OCI-LY7 (cell line): ENCODE results near the gene LAMTOR2. TPM values are rescaled to one million over a fixed set of nuclear protein-coding genes. Genes with fewer than 3 reads are reported as not detected.

ENCODE experiments used
- BruUV-seq: library from RNA; stranded (reverse); fragments of 400-500 nt; replicated peaks from 2 replicates; lab custom pipeline; 2021; lab: Mats Ljungman, UMichigan
- CTCF ChIA-PET: fragments of 300-600 bp; sonication (Branson Sonifier 250); formaldehyde crosslinking; loops from one replicate; lab custom pipeline; 2022; ENCODE audit warnings: antibody characterized with exemption; ENCODE audit not compliant: unreplicated experiment; lab: Charles Lee
- POLR2A ChIA-PET: fragments of 300-600 bp; sonication (Branson Sonifier 250); formaldehyde crosslinking; loops from one replicate; lab custom pipeline; 2022; ENCODE audit warnings: antibody characterized with exemption; lab: Charles Lee
- DNase-seq: peaks from one replicate; pipeline ENCODE4 v3.0.0-alpha.2; 2015; ENCODE audit warnings: low spot score
- H2AFZ ChIP-seq: fragments of 200-600 bp; sonication (generic), shearing (Covaris generic); 2 replicates; pipeline ENCODE4 v1.6.1; 2014; ENCODE audit warnings: mild to moderate bottlenecking, antibody characterized with exemption, low read length, moderate library complexity
- H3K27ac ChIP-seq: fragments of 200-600 bp; sonication (generic); 2 replicates; pipeline ENCODE4 v1.5.1; 2014; ENCODE audit warnings: mixed run types, low read depth, mild to moderate bottlenecking, moderate library complexity, low read length, inconsistent platforms; ENCODE audit not compliant: poor library complexity, severe bottlenecking
- H3K36me3 ChIP-seq: fragments of 200-600 bp; sonication (generic); 2 replicates; pipeline ENCODE4 v1.6.1; 2014; ENCODE audit warnings: mild to moderate bottlenecking, antibody characterized with exemption, low read length, moderate library complexity, mixed read lengths; ENCODE audit not compliant: insufficient read depth
- H3K4me1 ChIP-seq: fragments of 200-600 bp; sonication (generic); 2 replicates; pipeline ENCODE4 v1.5.1; 2014; ENCODE audit warnings: mild to moderate bottlenecking, low read length; ENCODE audit not compliant: insufficient read depth, poor library complexity, severe bottlenecking
- H3K4me2 ChIP-seq: fragments of 200-600 bp; sonication (generic); 2 replicates; pipeline ENCODE4 v1.6.1; 2014; ENCODE audit warnings: mild to moderate bottlenecking, low read length
- H3K4me3 ChIP-seq: fragments of 200-600 bp; sonication (generic); 2 replicates; pipeline ENCODE4 v1.5.1; 2014; ENCODE audit warnings: mild to moderate bottlenecking, low read depth, low read length; ENCODE audit not compliant: poor library complexity, severe bottlenecking
- H3K79me2 ChIP-seq: fragments of 200-600 bp; sonication (generic); 2 replicates; pipeline ENCODE4 v1.6.1; 2016; ENCODE audit warnings: low read depth, mild to moderate bottlenecking, low read length, moderate library complexity, mixed read lengths; ENCODE audit not compliant: insufficient read depth
- H3K9me2 ChIP-seq: fragments of 200-600 bp; sonication (generic); 2 replicates; pipeline ENCODE4 v1.6.1; 2016; ENCODE audit warnings: mild to moderate bottlenecking, low read length, mixed read lengths; ENCODE audit not compliant: insufficient read depth
- H3K9me3 ChIP-seq: fragments of 200-600 bp; sonication (generic); 2 replicates; pipeline ENCODE4 v1.6.1; 2014; ENCODE audit warnings: mild to moderate bottlenecking, mixed run types, low read length, mixed read lengths
- H4K20me1 ChIP-seq: fragments of 200-600 bp; sonication (generic); 2 replicates; pipeline ENCODE4 v1.6.1; 2014; ENCODE audit warnings: mild to moderate bottlenecking, antibody characterized with exemption, low read length, moderate library complexity, mixed read lengths; ENCODE audit not compliant: insufficient read depth
- EZH2phosphoT487 ChIP-seq: fragments of 200-600 bp; sonication (generic); IDR thresholded peaks from 2 replicates; pipeline ENCODE4 v1.6.1; 2018; ENCODE audit warnings: low read depth, borderline replicate concordance, mild to moderate bottlenecking, mixed run types, antibody characterized with exemption, low read length, moderate library complexity, mixed read lengths
- intact Hi-C: fragments of 100-400 bp; cut with micrococcal nuclease; formaldehyde crosslinking; loops from one replicate; pipeline ENCODE4 v1.10.0; 2022; ENCODE audit not compliant: unreplicated experiment
- total RNA-seq, 2 experiments: library from RNA; depleted of rRNA in 1 of 2; stranded (reverse); fragments of >200 nt in 1 of 2; shearing (Covaris generic) in 1 of 2; gene quantifications; 2 replicates each; pipeline ENCODE4 v1.2.3, GENCODE V29; 2014 to 2022
- TF ChIP-seq, protein P1 (sequence below): fragments of 200-600 bp; sonication (generic); conservative IDR thresholded peaks from 2 replicates; pipeline ENCODE4 v1.5.1; 2014; ENCODE audit warnings: mild to moderate bottlenecking, antibody characterized with exemption, low read length, moderate library complexity, mixed read lengths

LAMTOR2 gene
- total RNA-seq, 2 experiments from 2014 or later: 55.2 to 71.3 TPM

DNA sequence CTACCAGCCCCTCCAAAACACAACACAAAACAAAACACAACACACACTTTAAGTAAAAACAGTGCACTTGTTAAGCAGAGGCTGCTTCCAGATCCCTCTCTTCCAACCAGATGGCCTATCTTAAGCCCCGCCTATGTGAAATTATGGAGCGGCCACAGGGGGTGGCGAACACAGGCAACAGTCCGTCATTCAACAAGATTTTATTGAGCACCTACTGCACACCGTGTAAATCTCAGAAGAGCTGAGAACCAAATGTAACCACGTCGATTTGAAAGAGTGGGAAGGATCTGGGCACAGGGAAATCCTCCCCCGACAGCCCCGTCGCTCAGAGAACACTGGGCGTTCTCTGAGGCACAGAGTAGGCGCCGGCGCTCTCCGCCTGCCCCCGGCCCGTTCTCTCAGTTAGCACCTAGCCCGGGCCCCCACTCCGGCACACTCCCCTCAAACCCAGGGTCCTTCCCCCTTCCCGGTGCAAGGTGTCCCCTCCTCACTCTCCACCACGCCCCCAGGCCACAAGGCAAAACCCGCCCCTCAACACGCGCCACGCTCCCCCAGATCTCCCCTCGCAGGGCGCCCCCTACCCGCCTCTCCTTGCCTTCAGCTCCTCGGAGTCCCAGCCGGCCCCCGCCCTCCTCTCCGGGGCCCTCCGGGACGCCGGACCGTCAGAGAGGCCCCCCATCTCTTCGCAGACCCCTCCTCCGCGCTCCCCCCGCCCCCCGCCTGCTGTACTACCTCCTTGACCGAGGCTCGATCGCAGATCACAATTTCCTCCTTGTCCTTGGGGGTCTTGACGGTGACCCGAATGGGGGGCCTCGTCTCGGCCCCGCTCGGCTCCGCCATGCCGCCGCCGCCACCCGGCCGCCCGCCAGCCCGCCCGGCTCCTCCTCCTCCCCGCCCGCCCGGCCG, 1.5 kb upstream of the LAMTOR2 start:
- Histone ChIP-seq H3K27ac (peak overlapping the region; percentile 29), H3K4me2 (peak overlapping the region; percentile 80), H2AFZ (peak overlapping the region; percentile 45; the same call in 1 of the 2 replicates), H4K20me1 (no peaks in the 10 kb centered on the region), H3K4me1 (peaks cover 21% of the 10 kb centered on the region), H3K79me2 (peaks cover 21% of the 10 kb centered on the region; the same call in 1 of the 2 replicates), H3K9me3 (no peaks in the 10 kb centered on the region), H3K4me3 (peak overlapping the region; percentile 81), H3K36me3 (peaks cover 23% of the 10 kb centered on the region), H3K9me2 (no peaks in the 10 kb centered on the region)
- no peak for TF ChIP-seq EZH2phosphoT487
- TF ChIP-seq, protein P1, sequence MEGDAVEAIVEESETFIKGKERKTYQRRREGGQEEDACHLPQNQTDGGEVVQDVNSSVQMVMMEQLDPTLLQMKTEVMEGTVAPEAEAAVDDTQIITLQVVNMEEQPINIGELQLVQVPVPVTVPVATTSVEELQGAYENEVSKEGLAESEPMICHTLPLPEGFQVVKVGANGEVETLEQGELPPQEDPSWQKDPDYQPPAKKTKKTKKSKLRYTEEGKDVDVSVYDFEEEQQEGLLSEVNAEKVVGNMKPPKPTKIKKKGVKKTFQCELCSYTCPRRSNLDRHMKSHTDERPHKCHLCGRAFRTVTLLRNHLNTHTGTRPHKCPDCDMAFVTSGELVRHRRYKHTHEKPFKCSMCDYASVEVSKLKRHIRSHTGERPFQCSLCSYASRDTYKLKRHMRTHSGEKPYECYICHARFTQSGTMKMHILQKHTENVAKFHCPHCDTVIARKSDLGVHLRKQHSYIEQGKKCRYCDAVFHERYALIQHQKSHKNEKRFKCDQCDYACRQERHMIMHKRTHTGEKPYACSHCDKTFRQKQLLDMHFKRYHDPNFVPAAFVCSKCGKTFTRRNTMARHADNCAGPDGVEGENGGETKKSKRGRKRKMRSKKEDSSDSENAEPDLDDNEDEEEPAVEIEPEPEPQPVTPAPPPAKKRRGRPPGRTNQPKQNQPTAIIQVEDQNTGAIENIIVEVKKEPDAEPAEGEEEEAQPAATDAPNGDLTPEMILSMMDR: peak; percentile 54; the same call in 1 of the 2 replicates
- POLR2A ChIA-PET: interaction anchor here (0.6 to 0.7 kb wide), 4 partner anchors 14 to 472 kb away, joined by 3 to 6 read pairs (median 4); no protein-coding TSS in a partner anchor
- intact Hi-C loops: no loop called here
- no TSS peak for BruUV-seq
- CTCF ChIA-PET: interaction anchor here (0.5 to 0.6 kb wide), 4 partner anchors 8 to 63 kb away, joined by 3 to 7 read pairs (median 6); no protein-coding TSS in a partner anchor
- DNase-seq: peak; percentile 78

DNA sequence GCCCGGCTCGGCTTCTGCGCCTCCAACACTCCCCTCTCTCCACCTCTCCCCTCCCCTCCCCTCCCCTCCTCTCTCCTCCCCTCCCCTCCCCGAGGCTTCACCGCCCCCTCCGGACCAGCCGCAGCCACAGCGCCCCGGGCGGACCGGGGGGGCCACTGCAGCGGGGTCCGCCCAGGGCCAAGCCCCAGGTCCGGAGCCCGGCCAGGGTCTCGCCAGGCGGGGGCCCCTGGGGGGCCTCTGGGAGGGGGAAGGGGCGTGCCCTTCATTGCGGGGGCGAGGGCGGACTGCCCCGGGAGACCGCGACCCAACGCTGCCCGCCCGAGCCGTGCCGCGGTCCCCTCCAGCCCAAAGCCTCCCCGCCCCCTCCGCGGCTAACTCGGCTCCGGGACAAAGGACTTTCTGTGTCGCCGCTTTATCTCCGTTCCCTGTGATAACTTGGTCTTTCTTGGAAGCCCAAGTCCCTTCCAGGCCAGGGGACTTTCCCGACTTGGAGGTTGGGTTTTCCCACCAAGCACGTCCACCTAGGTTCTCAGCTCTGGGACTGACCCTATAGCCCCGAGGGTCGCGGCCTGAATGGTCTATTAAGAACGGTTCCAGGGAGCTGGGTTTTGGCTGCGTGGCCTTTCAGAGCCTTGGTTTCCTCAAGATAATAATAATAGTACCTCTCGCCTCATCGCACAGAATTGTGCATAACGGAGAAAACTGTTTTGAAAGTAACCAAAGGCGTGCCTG, 648 bp upstream of the LAMTOR2 start, which contains the start of gene UBQLN4:
Gene UBQLN4, minus strand, starts transcription at position 31 of the 732 bp plus-strand sequence. CDS start 97 bp downstream, outside the sequence.
- no peaks in the 10 kb centered on the region for H4K20me1 ChIP-seq
- no peaks in the 10 kb centered on the region for H3K9me2 ChIP-seq
- no peak for TF ChIP-seq EZH2phosphoT487
- TF ChIP-seq, protein P1: peak; percentile 63
- ChIA-PET CTCF (interaction anchor here (0.6 kb wide), 3 partner anchors 9 to 64 kb away, joined by 5 to 7 read pairs (median 6); no protein-coding TSS in a partner anchor), POLR2A (interaction anchor here (0.6 to 0.7 kb wide), 3 partner anchors 15 to 139 kb away, joined by 3 to 6 read pairs (median 6); no protein-coding TSS in a partner anchor)
- peaks cover 21% of the 10 kb centered on the region; the same call in 1 of the 2 replicates for H3K79me2 ChIP-seq
- H3K36me3 ChIP-seq: peaks cover 19% of the 10 kb centered on the region
- peak within 1 kb of the TSS; percentile 81 for H3K4me3 ChIP-seq
- H3K4me2 ChIP-seq: peak within 1 kb of the TSS; percentile 95
- H3K9me3 ChIP-seq: no peaks in the 10 kb centered on the region
- BruUV-seq: TSS peak; percentile 99
- peak within 1 kb of the TSS; percentile 59 for H2AFZ ChIP-seq
- peak within 1 kb of the TSS; percentile 86 for H3K27ac ChIP-seq
- DNase-seq: peak; percentile 91
- peaks cover 21% of the 10 kb centered on the region for H3K4me1 ChIP-seq
- intact Hi-C loops: loop anchor here (2.0 kb wide), 2 partner anchors 33 to 119 kb away; partner anchors contain the start of genes KHDC4 and SSR2
